HPDE6-E6E7 (cell line): ENCODE results near the gene DLAT.
A peak's percentile ranks its signal among the peaks of the same experiment; 100 is the strongest.
"Not testable (repeated sequence)": the region's sequence is repeated elsewhere in the genome, so short reads cannot be mapped to it uniquely, and the experiment has no call there.

Source experiments
- DNase-seq: peaks from one replicate; pipeline ENCODE4 v3.0.0; 2011; ENCODE audit warnings: missing footprints; ENCODE audit errors: extremely low spot score

The DLAT gene

DNA sequence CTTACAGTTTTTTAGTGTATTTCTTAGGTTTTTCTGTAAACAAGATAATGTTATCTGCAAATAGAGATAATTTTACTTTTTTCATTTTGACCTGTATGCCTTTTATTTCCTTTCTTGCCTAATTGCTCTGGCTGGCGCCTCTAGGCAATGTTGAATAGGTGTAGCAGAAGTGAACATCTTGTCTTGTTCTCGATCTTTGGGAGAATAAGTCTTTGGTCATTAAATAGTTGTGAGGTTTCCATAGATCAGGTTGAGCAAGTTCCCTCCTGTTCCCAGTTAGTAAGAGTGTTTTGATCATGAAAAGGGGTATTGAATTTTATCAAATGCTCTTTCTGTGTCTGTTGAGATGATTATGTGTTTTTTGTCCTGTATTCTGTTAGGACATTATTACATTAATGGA is 24.6 kb downstream of the DLAT start:
- no peak for DNase-seq

DNA sequence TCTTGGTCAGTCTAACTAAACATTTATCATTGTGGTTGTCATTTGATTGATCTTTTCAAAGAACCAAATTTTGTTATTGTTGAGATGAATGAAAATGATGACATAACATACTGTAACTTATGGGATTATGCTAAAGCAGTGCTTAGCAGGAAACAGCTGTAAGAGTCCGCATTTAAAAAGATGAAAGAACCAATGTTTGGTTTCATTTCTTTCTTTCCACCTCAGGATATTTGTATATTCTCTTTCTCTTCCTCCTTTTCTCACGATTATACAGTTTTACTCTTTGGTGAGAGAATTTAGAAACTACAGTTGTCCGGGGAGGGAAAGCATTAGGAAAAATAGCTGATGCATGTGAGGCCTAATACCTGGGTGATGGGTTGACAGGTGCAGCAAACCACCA is 25.5 kb downstream of the DLAT start:
- no peak for DNase-seq

DNA sequence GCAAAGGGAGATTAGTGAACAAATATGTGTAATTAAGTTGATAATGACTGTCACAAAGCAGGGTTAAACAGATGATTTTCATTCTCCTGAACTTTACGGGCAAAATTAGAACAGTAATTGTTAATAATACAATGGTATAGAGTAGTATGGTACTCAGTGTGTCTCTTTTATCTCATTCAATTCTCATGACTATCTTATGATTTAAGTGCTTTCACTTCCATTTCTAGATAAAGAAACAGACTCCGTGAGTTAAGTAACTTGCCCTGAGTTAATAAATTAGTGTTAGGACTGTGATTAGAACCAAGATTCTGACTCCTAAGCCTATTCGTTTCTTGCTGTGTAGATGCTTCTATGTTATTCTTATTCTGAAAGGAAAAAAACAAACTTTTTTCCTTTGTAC is 26.6 kb downstream of the DLAT start:
- no peak for DNase-seq

DNA sequence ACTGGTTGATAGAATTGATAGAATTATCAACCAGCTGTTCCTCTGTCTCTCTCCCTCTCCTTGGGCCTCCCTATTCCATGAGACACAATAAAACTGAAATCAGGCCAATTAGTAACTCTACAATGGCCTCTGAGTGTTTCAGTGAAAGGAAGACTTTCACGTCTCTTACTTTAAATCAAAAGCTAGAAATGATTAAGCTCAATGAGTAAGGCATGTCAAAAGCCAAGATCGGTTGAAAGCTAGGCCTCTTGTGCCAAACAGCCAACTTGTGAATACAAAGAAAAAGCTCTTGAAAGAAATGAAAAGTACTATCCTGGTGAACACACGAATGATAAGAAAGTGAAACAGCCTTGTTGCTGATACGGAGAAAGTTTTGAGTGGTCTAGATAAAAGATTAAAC is 32.0 kb downstream of the DLAT start:
- no peak for DNase-seq

DNA sequence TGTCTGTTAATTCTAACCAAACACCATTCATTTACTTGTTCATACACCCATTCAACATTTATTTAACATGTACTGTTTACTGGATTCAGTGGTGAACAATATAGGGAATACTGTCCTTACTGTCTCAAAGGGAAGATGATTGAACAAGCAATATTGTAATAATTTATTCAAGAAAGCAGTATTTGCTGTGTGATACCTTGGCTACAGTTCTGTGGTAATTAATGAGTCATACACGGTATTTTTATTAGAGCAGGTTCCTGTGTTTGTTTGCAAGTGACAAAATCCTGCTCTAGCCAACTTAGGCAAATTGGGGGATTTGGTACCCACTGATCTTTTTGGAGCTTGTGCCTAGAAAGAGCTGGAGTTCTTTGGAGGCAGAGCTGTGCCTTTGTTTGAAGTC is 32.9 kb downstream of the DLAT start:
- no peak for DNase-seq

DNA sequence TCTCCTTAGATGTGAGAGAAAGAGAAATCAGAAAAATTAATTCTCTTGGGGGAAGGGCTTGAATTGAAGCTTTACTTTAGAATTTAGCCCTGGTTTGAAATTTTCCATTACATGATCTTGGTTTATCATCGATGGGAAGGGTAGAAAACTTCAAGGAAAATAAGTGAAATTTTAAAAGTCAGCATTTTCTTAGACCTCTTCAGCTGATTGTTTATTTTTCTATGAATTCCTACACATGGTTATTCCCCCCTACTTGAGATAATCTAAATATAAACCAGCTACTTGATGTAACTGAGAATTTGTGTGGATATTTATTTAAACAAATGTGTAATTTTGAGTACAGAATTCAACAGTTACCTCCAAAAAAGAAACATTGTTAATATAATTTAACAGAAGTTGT is 37.7 kb downstream of the DLAT start:
- DNase-seq = no peak

DNA sequence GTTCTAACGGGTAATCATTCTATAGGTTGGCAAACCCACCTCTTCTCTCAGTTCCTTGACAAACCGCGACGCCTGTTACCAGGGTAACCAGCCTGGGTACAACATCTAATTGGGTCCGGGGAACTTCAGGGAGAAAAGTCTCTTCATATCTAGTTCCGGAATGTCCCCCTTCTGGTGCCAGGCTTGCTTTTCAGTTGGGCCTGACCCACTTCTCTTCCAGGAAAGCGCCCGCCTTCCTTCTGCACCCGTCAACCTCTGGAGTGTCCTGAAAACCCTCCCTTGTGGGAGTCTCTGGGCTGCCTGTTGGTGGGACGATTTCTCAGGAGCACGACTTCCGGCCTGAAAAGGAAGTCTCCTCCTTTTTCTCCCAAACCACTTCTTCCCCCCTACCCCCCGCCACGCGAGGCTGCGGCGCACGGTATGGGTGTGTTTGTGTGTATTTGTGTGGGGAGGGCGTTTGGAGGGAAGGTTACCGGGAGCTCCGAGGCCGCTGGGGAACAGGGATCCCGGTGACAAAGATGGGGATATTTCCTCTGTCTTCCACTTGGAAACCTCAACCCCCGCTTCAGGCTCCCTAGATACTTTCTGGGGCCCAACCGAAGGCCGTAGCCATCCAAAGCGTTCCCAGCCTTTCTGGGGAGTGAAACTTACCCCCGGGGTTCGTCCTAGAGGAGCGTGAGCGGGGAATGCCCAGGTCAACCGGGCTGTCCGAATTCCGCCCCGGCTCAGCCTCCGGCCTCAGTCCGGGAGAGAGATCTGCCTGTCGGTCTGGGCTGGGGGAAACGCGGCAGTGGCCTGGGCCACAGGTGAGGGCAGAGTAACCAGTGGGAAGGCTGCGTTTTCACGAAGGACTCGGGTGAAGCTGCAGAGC is 49.0 kb downstream of the DLAT start, which contains the start of the genes NKAPD1 and PIH1D2:
Gene NKAPD1 (plus strand): TSS at position 359 of the 871 bp plus-strand sequence. CDS start 1,276 bp downstream, outside the sequence.
Gene PIH1D2 (minus strand): TSS at position 77 of the 871 bp plus-strand sequence. CDS start 843 bp downstream, outside the sequence.
- DNase-seq = peak; percentile 79

DNA sequence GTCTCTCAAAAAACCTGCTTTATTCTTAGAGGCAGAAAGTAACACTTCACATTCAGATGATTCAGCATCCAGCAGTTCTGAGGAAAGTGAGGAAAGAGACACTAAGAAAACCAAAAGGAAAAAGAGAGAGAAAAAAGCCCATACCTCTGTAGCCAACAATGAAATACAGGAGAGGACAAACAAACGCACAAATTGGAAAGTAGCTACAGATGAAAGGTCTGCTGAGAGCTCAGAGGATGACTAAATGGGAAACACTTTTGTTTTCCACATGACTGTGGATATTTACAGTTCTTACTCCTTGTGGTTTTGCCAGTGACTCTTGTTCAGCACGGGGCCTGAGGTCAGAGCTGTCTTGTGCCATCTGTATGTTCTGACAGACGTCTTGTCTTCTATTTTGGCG is 57.5 kb downstream of the DLAT start:
- DNase-seq = no peak

DNA sequence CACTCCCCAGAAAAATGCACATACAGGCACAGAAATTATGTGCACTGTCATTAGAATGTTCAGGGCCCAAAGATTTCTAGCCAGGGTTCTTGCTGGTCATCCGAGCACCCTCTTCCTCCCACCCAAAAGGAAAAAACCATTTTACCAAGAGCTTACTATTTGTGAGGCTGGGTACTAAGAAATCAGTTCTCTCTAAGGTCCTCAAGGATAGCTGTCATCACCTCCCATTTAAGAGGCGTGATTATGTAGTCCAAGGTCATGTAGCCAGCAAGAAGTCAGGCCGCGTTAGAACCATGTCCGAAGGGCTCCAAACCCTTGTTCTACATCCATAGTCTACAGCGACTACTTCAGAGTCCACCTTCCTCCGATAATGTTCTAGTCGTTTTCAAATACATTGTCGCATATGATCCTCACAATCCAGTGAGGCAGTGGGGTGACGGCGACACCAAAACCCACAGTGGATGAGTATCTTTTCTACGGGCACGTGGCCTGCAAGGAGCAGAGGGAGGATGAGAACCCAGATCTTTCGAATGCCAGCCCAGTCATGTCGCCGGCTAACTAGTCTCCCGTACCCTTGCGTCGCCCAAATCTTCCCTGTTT is 60.7 kb downstream of the DLAT start:
- DNase-seq = no peak

DNA sequence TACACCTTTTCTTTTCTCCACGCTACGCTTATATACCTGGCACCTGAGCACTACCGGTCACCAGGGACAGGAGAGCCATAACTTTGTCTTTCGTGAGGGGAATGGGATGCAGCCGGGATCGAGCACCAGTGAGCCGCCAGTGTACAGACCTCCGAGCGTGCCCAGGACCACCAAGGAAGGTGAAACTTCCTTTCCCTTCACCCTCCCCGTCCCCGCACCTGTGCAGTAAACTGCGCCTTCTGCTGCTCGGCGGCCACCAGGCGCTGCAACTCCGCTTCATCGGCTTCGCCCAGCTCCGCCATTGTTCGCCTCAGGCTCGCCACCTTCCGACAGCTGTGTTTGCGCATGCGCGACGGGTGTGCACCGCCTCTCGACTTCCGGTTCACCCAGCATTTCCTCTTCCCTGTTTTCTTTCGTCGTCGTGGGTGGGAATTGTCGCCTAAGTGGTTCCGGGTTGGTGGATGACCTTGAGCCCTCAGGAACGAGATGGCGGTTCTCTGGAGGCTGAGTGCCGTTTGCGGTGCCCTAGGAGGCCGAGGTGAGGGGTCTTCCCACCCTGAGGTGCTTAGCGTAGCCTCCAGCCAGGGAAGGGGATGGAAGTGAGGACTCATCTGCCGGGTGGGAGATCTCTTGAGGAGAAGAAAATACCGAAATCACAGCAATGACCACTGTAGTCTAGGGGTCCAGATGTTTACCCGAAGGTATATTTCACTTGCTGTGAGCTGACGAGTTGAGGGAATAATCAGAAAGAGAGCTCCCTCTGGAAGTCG is 61.4 kb downstream of the DLAT start, which contains the start of the genes SDHD and TIMM8B:
Gene SDHD (plus strand): TSS at position 452 of the 770 bp plus-strand sequence. CDS start 35 bp downstream, at position 487.
Gene TIMM8B (minus strand): TSS at position 335 of the 770 bp plus-strand sequence. CDS start 33 bp downstream, at position 302.
- DNase-seq = peak; percentile 97

DNA sequence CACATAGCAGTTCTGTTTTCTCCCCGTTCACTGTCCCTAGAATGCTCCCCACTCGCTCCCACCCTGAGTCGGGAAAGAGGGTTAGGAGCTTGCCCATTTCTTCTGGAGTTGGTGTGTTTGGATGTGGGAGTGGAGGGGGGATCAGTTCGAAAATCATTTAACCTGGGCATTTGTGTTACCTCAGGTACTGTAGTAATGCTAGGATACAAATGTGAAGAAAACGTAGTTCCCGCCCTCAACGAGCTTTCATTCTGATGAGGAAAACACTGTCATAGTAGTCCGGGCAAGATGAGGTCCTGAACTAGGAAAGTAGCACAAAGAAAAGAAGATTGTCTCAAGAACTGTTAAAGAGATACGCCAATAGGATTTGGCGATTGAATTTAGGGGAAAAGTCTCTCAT is 62.0 kb downstream of the DLAT start:
- no peak for DNase-seq

DNA sequence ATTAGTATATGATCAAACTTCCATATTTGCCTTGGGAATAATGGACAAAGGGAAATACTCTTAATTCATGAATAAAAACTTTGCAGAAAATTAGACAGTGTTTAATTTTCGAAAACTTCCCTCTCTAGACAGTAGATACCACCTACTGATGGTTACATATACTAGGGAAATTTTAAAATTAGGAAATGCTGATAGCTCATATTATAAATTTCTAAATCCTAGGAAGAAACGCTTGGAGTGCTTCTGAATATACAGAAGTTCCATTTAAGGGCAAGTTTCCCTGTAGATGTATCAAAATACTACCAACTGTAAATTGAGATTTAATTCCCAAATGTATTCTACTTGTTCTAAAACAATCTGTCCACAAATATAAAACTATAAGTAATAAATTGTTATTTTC is 70.1 kb downstream of the DLAT start:
- not testable (repeated sequence) for DNase-seq

DNA sequence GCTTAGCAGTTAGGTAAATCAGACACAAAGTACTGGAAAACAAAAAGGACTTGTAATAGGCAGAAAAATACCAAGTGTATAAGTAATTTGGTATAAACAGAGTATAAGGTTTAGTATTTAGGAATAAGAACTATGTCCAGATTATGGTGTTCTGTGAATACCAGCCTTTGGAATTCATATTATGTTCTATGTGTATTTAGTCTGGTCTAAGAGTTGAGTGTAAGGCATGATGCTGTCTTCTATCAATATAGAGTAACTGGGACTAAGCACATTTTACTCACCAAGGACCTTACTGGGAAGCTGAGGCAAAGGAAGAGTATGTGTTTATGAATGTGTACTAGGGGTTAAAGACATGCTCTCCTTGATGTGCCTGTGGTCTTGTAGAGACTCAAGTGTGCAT is 71.0 kb downstream of the DLAT start:
- no peak for DNase-seq

DNA sequence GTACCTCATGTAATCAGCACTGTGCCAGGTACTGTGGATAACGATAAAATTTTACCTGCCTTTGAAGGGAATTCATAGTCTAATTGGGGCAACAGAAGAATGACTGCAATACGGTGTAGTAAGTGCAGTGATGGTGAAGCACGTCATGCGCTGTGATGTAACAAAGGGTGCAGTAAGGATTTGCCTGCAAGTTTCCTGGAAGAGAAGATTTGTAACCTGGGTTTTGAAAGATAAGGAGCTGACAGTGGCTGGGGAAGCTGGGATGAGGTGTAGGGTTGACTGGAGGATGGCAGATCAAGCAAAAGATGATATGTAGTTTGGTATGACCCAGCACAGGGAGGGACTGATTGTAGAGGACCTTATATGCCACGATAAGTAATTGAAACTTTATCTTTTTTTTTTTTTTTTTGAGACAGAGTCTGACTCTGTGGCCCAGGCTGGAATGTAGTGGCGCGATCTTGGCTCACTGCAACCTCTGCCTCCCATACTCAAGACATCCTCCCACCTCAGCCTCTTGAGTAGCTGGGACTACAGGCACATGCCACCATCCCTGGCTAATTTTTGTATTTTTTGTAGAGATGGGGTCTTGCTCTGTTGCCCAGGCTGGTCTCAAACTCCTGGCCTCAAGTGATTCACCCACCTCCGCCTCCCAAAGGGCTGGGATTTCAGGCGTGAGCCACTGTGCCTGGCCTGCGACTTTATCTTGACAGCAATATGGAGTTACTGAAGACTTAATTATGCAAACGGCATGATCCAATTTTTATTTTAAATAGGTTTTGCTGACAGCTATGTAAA is 72.7 kb downstream of the DLAT start:
- no peak for DNase-seq

DNA sequence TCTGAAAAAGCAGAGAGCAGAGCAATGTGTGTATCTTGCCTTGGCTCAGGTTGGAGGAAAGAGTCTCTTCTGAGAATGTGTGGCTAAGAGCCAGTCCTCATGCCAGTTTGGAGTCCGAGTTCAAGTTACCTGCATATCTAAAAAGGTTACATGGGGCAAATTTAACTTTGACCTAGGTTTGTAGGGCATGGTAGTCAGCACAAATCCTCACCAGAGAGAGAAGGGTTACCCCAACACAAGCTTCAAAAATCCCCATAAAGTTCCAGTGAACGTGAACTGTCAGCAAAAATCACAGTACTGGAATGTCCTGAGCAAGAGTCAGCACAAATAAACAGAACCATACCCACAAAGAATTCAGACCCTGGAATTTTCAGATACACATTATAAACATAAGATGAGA is 75.3 kb downstream of the DLAT start:
- no peak for DNase-seq

DNA sequence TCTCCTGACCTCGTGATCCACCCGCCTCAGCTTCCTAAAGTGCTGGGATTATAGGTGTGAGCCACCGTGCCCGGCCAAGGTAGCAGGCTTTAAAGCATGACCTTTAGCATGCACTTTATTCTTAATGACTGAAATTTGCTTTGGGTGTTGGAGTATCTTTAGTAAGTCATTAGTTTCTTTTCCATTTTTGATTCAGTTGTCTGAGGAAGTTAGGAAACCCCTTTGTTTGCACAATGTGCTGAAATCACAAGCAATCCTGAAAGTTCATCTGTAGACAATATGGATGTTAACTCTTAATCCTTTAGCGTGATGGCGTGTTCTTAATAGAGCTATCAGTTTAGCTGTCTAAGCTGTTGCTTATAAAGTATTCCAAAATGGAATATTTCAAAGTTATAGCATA is 78.2 kb downstream of the DLAT start:
- no peak for DNase-seq

DNA sequence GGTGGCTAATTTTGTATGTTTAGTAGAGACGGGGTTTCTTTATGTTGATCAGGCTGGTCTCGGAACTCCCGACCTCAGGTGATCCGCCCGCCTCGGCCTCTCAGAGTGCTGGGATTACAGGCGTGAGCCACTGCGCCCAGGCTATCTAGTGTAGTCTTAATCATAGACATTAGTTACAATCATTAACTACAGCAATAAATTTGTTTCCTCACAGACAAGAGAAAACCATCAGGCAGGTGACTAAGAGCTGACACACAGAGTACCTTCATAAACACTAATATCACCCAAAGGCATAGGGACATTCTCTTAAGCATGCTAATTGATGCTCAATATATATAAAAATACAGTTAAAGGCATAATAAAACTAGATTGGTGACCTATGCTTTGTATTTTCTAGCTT is 80.9 kb downstream of the DLAT start:
- no peak for DNase-seq
